A673 (cell line): ENCODE results near the gene TTLL4. TPM values are rescaled to one million over a fixed set of nuclear protein-coding genes. Genes with fewer than 3 reads are reported as not detected.

Experiments used
- BruUV-seq: library from RNA; stranded (reverse); fragments of 400-500 nt; replicated peaks from 2 replicates; lab custom pipeline; 2021; lab: Mats Ljungman, UMichigan
- CTCF ChIA-PET: fragments of 300-600 bp; sonication (Branson Sonifier 250); formaldehyde crosslinking; loops from one replicate; lab custom pipeline; 2022; ENCODE audit warnings: antibody characterized with exemption; lab: Charles Lee
- POLR2A ChIA-PET: fragments of 300-600 bp; sonication (Branson Sonifier 250); formaldehyde crosslinking; loops from one replicate; lab custom pipeline; 2022; ENCODE audit warnings: antibody characterized with exemption; ENCODE audit not compliant: low non-redundant PET; lab: Charles Lee
- DNase-seq: peaks from one replicate; pipeline ENCODE4 v3.0.0-alpha.2; 2015; ENCODE audit warnings: low spot score
- H3K27ac ChIP-seq: fragments of 200-600 bp; sonication (generic); 2 replicates; pipeline ENCODE4 v1.5.1; 2016; ENCODE audit warnings: mixed run types, low read depth, mild to moderate bottlenecking, mixed read lengths, antibody characterized with exemption, low read length; ENCODE audit not compliant: poor library complexity, severe bottlenecking
- H3K27me3 ChIP-seq: fragments of 200-600 bp; sonication (generic); replicated peaks from 2 replicates; pipeline ENCODE4 v1.6.1; 2017; ENCODE audit warnings: mixed run types, low read depth, mild to moderate bottlenecking, mixed read lengths, antibody characterized with exemption, low read length; ENCODE audit not compliant: insufficient read depth, poor library complexity
- H3K36me3 ChIP-seq: fragments of 200-600 bp; sonication (generic); 2 replicates; pipeline ENCODE4 v1.6.1; 2016; ENCODE audit warnings: mixed run types, mild to moderate bottlenecking, mixed read lengths, antibody characterized with exemption, low read length; ENCODE audit not compliant: insufficient read depth, poor library complexity, severe bottlenecking
- H3K4me1 ChIP-seq: fragments of 200-600 bp; sonication (generic); 2 replicates; pipeline ENCODE4 v1.6.1; 2017; ENCODE audit warnings: mixed run types, mild to moderate bottlenecking, mixed read lengths, antibody characterized with exemption, low read length; ENCODE audit not compliant: insufficient read depth, poor library complexity, severe bottlenecking
- H3K4me3 ChIP-seq: fragments of 200-600 bp; sonication (generic); 2 replicates; pipeline ENCODE4 v1.5.1; 2016; ENCODE audit warnings: low read depth, mixed run types, mild to moderate bottlenecking, mixed read lengths, low read length; ENCODE audit not compliant: poor library complexity, severe bottlenecking
- H3K9me3 ChIP-seq: fragments of 200-600 bp; sonication (generic); 2 replicates; pipeline ENCODE4 v1.6.1; 2016; ENCODE audit warnings: mixed run types, low read depth, mild to moderate bottlenecking, mixed read lengths, antibody characterized with exemption, low read length; ENCODE audit not compliant: poor library complexity, severe bottlenecking
- EZH2 ChIP-seq: fragments of 200-600 bp; sonication (generic); IDR thresholded peaks from 2 replicates; pipeline ENCODE4 v1.6.1; 2017; ENCODE audit warnings: borderline replicate concordance, low read depth, mild to moderate bottlenecking, mixed read lengths, antibody characterized with exemption, low read length; ENCODE audit not compliant: poor library complexity, severe bottlenecking
- intact Hi-C: fragments of 100-400 bp; cut with micrococcal nuclease; formaldehyde crosslinking; loops from one replicate; pipeline ENCODE4 v1.10.0; 2022; ENCODE audit not compliant: unreplicated experiment
- total RNA-seq: library from RNA; stranded (reverse); gene quantifications from 2 replicates; pipeline ENCODE4 v1.2.3, GENCODE V29; 2021
- TF ChIP-seq, protein P1 (sequence below): fragments of 300-800, 200-600 bp; sonication (generic); conservative IDR thresholded peaks from 2 replicates; pipeline ENCODE4 v1.5.1; 2017; ENCODE audit warnings: low read depth, mild to moderate bottlenecking, antibody characterized with exemption, low read length, moderate library complexity, mixed read lengths

Gene TTLL4
- total RNA-seq, 1 experiment from 2014 or later = 100 TPM

DNA sequence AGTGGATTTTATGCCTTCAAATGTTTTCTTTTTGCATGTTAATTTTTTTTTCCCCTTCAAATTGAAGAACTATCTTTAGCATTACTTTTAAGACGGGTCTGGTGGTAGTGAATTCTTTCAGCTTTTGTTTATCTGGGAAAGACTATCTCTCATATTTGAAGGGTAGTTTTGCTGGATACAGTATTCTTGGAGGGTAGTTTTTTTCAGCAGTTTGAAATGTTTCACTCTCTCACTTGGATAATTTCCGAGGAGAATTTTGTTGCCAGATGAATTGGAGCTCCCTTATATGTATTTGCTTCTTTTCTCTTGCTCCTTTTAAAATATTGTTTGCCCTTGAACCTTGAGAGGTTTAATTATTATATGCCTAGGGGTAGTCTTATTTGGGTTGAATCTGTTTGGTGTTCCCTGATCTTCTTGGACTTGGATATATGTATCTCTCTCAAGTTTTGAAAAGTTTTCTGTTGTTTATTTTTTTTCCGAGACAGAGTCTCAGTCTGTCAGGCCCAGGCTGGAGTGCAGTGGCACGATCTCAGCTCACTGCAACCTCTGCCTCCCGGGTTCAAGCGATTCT lies 15.5 kb downstream of the TTLL4 start:
- ChIA-PET POLR2A (no interaction called here), CTCF (no interaction called here)
- BruUV-seq = no TSS peak
- DNase-seq = no peak
- intact Hi-C loops = no loop called here
- peaks cover 4% of the 10 kb centered on the region for H3K36me3 ChIP-seq
- H3K9me3 ChIP-seq = peaks cover 5% of the 10 kb centered on the region
- H3K27ac ChIP-seq = no peak overlapping the region
- TF ChIP-seq, protein P1, sequence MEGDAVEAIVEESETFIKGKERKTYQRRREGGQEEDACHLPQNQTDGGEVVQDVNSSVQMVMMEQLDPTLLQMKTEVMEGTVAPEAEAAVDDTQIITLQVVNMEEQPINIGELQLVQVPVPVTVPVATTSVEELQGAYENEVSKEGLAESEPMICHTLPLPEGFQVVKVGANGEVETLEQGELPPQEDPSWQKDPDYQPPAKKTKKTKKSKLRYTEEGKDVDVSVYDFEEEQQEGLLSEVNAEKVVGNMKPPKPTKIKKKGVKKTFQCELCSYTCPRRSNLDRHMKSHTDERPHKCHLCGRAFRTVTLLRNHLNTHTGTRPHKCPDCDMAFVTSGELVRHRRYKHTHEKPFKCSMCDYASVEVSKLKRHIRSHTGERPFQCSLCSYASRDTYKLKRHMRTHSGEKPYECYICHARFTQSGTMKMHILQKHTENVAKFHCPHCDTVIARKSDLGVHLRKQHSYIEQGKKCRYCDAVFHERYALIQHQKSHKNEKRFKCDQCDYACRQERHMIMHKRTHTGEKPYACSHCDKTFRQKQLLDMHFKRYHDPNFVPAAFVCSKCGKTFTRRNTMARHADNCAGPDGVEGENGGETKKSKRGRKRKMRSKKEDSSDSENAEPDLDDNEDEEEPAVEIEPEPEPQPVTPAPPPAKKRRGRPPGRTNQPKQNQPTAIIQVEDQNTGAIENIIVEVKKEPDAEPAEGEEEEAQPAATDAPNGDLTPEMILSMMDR = no peak
- TF ChIP-seq EZH2 = no peak
- no peaks in the 10 kb centered on the region for H3K27me3 ChIP-seq
- no peak overlapping the region for H3K4me3 ChIP-seq
- H3K4me1 ChIP-seq = peaks cover 16% of the 10 kb centered on the region

GRCh38 chr2:218727502-218728165 lies 17.0 kb downstream of the TTLL4 start:
- H3K4me3 ChIP-seq = no peak overlapping the region
- ChIA-PET CTCF (interaction anchor here (0.6 to 1.0 kb wide), 2 partner anchors 118 to 120 kb away, joined by 3 read pairs; no protein-coding TSS in a partner anchor), POLR2A (no interaction called here)
- no TSS peak for BruUV-seq
- H3K9me3 ChIP-seq = peaks cover 5% of the 10 kb centered on the region
- DNase-seq = peak; percentile 32
- H3K36me3 ChIP-seq = peaks cover 4% of the 10 kb centered on the region
- no peak overlapping the region for H3K27ac ChIP-seq
- no peaks in the 10 kb centered on the region for H3K27me3 ChIP-seq
- H3K4me1 ChIP-seq = peaks cover 19% of the 10 kb centered on the region
- TF ChIP-seq EZH2 = no peak
- TF ChIP-seq, protein P1 = peak; percentile 55
- intact Hi-C loops = loop anchor here (1.0 kb wide), 1 partner anchor 120 kb away; no protein-coding TSS in a partner anchor

- no TSS peak for BruUV-seq
- peaks cover 4% of the 10 kb centered on the region for H3K36me3 ChIP-seq
- ChIA-PET POLR2A (interaction anchor here (1.2 kb wide), 1 partner anchor 11 kb away, joined by 3 read pairs; no protein-coding TSS in a partner anchor), CTCF (no interaction called here)
- no peak for DNase-seq
- H3K27me3 ChIP-seq = no peaks in the 10 kb centered on the region
- intact Hi-C loops = no loop called here
- peaks cover 21% of the 10 kb centered on the region for H3K4me1 ChIP-seq
- TF ChIP-seq, protein P1 = no peak
- TF ChIP-seq EZH2 = no peak
- no peak overlapping the region for H3K4me3 ChIP-seq
- H3K27ac ChIP-seq = no peak overlapping the region
- H3K9me3 ChIP-seq = peaks cover 5% of the 10 kb centered on the region
Measured at GRCh38 chr2:218729640-218730039, 19.0 kb downstream of the TTLL4 start.
